Measurements from ENCODE around the gene SIRPA. TPM values are rescaled to one million over a fixed set of nuclear protein-coding genes. Genes with fewer than 3 reads are reported as not detected.

SIRPA gene
- total RNA-seq, 2 donors from 2014 or later, result 5.1 to 6.3 TPM

GRCh38 chr20:1982686-1983085 is 87.5 kb downstream of the SIRPA start:
- H3K27me3 ChIP-seq (ENCODE audit: control insufficient read depth, insufficient read depth, low read length, poor library complexity, severe bottlenecking), result peaks cover 37% of the 10 kb centered on the region
- no peaks in the 10 kb centered on the region for H3K36me3 ChIP-seq (ENCODE audit: control insufficient read depth, insufficient read depth, low read length)
- DNase-seq, result no peak
- H3K4me3 ChIP-seq (ENCODE audit: low read length), result no peak overlapping the region
- no peak overlapping the region for H3K9ac ChIP-seq (ENCODE audit: extremely low read depth, low read length, poor library complexity, severe bottlenecking)
- Mint-ChIP-seq H3K27ac (no peak overlapping the region), H3K4me3 (no peak overlapping the region), H3K36me3 (ENCODE audit: low read depth) (no peaks in the 10 kb centered on the region), H3K27me3 (ENCODE audit: insufficient read depth) (peaks cover 7% of the 10 kb centered on the region), H3K9me3 (no peaks in the 10 kb centered on the region), H3K4me1 (no peaks in the 10 kb centered on the region)
- no peaks in the 10 kb centered on the region for H3K4me1 ChIP-seq (ENCODE audit: control insufficient read depth, insufficient read depth, low read length)
- no peaks in the 10 kb centered on the region for H3K9me3 ChIP-seq (ENCODE audit: control insufficient read depth, low read length)
- WGBS, 2 experiments (ENCODE audit: insufficient coverage in 1 of 2, insufficient read length in 1 of 2), result 89 to 90% methylated on average over 4 to 5 of the region's 5 CpGs
- no peak for TF ChIP-seq CTCF (conservative IDR thresholded peaks at IDR 0.05)
- no peak overlapping the region for H3K27ac ChIP-seq (ENCODE audit: low read depth, low read length)

GRCh38 chr20:1983301-1983700 is 88.1 kb downstream of the SIRPA start:
- 83 to 88% methylated on average over 4 of the region's 4 CpGs for WGBS, 2 experiments (ENCODE audit: insufficient coverage in 1 of 2, insufficient read length in 1 of 2)
- no peaks in the 10 kb centered on the region for H3K9me3 ChIP-seq (ENCODE audit: control insufficient read depth, low read length)
- peaks cover 7% of the 10 kb centered on the region for H3K27me3 Mint-ChIP-seq (ENCODE audit: insufficient read depth)

GRCh38 chr20:1987826-1988225 is 92.6 kb downstream of the SIRPA start:
- no peak overlapping the region for H3K27ac Mint-ChIP-seq
- WGBS, 2 experiments (ENCODE audit: insufficient coverage in 1 of 2, insufficient read length in 1 of 2), result 83 to 88% methylated on average over 2 to 3 of the region's 3 CpGs
- Histone ChIP-seq H3K4me3 (ENCODE audit: low read length) (no peak overlapping the region), H3K9ac (ENCODE audit: extremely low read depth, low read length, poor library complexity, severe bottlenecking) (no peak overlapping the region), H3K4me1 (ENCODE audit: control insufficient read depth, insufficient read depth, low read length) (peaks cover 6% of the 10 kb centered on the region), H3K27ac (ENCODE audit: low read depth, low read length) (no peak overlapping the region), H3K9me3 (ENCODE audit: control insufficient read depth, low read length) (no peaks in the 10 kb centered on the region), H3K27me3 (ENCODE audit: control insufficient read depth, insufficient read depth, low read length, poor library complexity, severe bottlenecking) (no peaks in the 10 kb centered on the region), H3K36me3 (ENCODE audit: control insufficient read depth, insufficient read depth, low read length) (no peaks in the 10 kb centered on the region)
- peaks cover 5% of the 10 kb centered on the region for H3K27me3 Mint-ChIP-seq (ENCODE audit: insufficient read depth)
- no peaks in the 10 kb centered on the region for H3K36me3 Mint-ChIP-seq (ENCODE audit: low read depth)
- no peak overlapping the region for H3K4me3 Mint-ChIP-seq
- H3K4me1 Mint-ChIP-seq, result peaks cover 7% of the 10 kb centered on the region
- no peaks in the 10 kb centered on the region for H3K9me3 Mint-ChIP-seq
- TF ChIP-seq CTCF (conservative IDR thresholded peaks at IDR 0.05), result no peak
- no peak for DNase-seq

More at GRCh38 chr20:1983301-1983700, 88.1 kb downstream of the SIRPA start:
- Mint-ChIP-seq H3K4me3 (no peak overlapping the region), H3K9me3 (no peaks in the 10 kb centered on the region), H3K27ac (no peak overlapping the region), H3K36me3 (ENCODE audit: low read depth) (no peaks in the 10 kb centered on the region), H3K4me1 (no peaks in the 10 kb centered on the region)
- H3K36me3 ChIP-seq (ENCODE audit: control insufficient read depth, insufficient read depth, low read length), result no peaks in the 10 kb centered on the region
- TF ChIP-seq CTCF (conservative IDR thresholded peaks at IDR 0.05), result no peak
- no peak overlapping the region for H3K9ac ChIP-seq (ENCODE audit: extremely low read depth, low read length, poor library complexity, severe bottlenecking)
- no peak overlapping the region for H3K4me3 ChIP-seq (ENCODE audit: low read length)
- no peak overlapping the region for H3K27ac ChIP-seq (ENCODE audit: low read depth, low read length)
- DNase-seq, result no peak
- H3K27me3 ChIP-seq (ENCODE audit: control insufficient read depth, insufficient read depth, low read length, poor library complexity, severe bottlenecking), result peaks cover 31% of the 10 kb centered on the region
- no peaks in the 10 kb centered on the region for H3K4me1 ChIP-seq (ENCODE audit: control insufficient read depth, insufficient read depth, low read length)

Other genes with a start within 250 kb of the SIRPA start
- not detected for gene SIRPG, start 237.6 kb upstream of the SIRPA start, total RNA-seq
- under 1 TPM; 0.51 to 0.71 TPM for gene PDYN, start 98.7 kb downstream of the SIRPA start, total RNA-seq
- 10 to 100 TPM; 44.0 to 46.3 TPM for gene STK35, start 206.4 kb downstream of the SIRPA start, total RNA-seq

All from endodermal cell (in vitro differentiated cells).